Measurements from ENCODE around the gene APLNR. TPM values are rescaled to one million over a fixed set of nuclear protein-coding genes. Genes with fewer than 3 reads are reported as not detected.

APLNR gene
- total and polyA plus RNA-seq, 2 donors (not counting 1 experiment from before 2014, with no cell fraction given), result not detected

- no peaks in the 10 kb centered on the region for H3K9me3 ChIP-seq (ENCODE audit: control insufficient read depth, insufficient read depth, low read depth, low read length)
Observed at GRCh38 chr11:57279116-57279515, 42.1 kb upstream of the APLNR start.

GRCh38 chr11:57278721-57279095 lies 41.7 kb upstream of the APLNR start:
- H3K4me1 ChIP-seq (ENCODE audit: control insufficient read depth, extremely low read depth, insufficient read depth, low read length), result peaks cover 16% of the 10 kb centered on the region
- no peak overlapping the region for H2AFZ ChIP-seq (ENCODE audit: low read length)
- H3K27ac ChIP-seq (ENCODE audit: insufficient read depth, low read length), result peak overlapping the region; percentile 65
- no peak for DNase-seq (ENCODE audit: low read depth in 2 of 2)
- H3K36me3 ChIP-seq (ENCODE audit: control insufficient read depth, insufficient read depth, low read length), result no peaks in the 10 kb centered on the region
- H4K20me1 ChIP-seq (ENCODE audit: control insufficient read depth, extremely low read depth, insufficient read depth, low read length), result no peaks in the 10 kb centered on the region
- H3K27me3 ChIP-seq (ENCODE audit: control insufficient read depth, insufficient read depth, low read length), result no peaks in the 10 kb centered on the region
- H3K4me3 ChIP-seq (replicated peaks in 1 of 4; ENCODE audit: control extremely low read depth in 1 of 4, insufficient read depth in 1 of 4, low read depth in 3 of 4, low read length in 4 of 4), result no peak overlapping the region
- no peak overlapping the region for H3K4me2 ChIP-seq (ENCODE audit: extremely low read depth, insufficient read depth, low read length)
- no peaks in the 10 kb centered on the region for H3K9me3 ChIP-seq (ENCODE audit: control insufficient read depth, insufficient read depth, low read depth, low read length)
- H3K79me2 ChIP-seq (ENCODE audit: control insufficient read depth, insufficient read depth, low read length), result no peaks in the 10 kb centered on the region
- no peak overlapping the region for H3K9ac ChIP-seq (ENCODE audit: insufficient read depth, low read length)
- TF ChIP-seq CTCF (conservative IDR thresholded peaks at IDR 0.05 in 1 of 2, IDR thresholded peaks at IDR 0.05 in 1 of 2; ENCODE audit: low read depth in 1 of 2, low read length in 2 of 2), result no peak
- TF ChIP-seq EZH2 (IDR thresholded peaks at IDR 0.05; ENCODE audit: low read length, missing control alignments), result no peak

More at GRCh38 chr11:57279116-57279515, 42.1 kb upstream of the APLNR start:
- Histone ChIP-seq H3K36me3 (ENCODE audit: control insufficient read depth, insufficient read depth, low read length) (no peaks in the 10 kb centered on the region), H3K79me2 (ENCODE audit: control insufficient read depth, insufficient read depth, low read length) (no peaks in the 10 kb centered on the region), H4K20me1 (ENCODE audit: control insufficient read depth, extremely low read depth, insufficient read depth, low read length) (no peaks in the 10 kb centered on the region), H3K4me2 (ENCODE audit: extremely low read depth, insufficient read depth, low read length) (no peak overlapping the region), H3K27ac (ENCODE audit: insufficient read depth, low read length) (peak overlapping the region; percentile 65), H3K4me1 (ENCODE audit: control insufficient read depth, extremely low read depth, insufficient read depth, low read length) (peaks cover 16% of the 10 kb centered on the region), H3K27me3 (ENCODE audit: control insufficient read depth, insufficient read depth, low read length) (no peaks in the 10 kb centered on the region), H3K4me3 (replicated peaks in 1 of 4; ENCODE audit: control extremely low read depth in 1 of 4, insufficient read depth in 1 of 4, low read depth in 3 of 4, low read length in 4 of 4) (no peak overlapping the region), H2AFZ (ENCODE audit: low read length) (no peak overlapping the region), H3K9ac (ENCODE audit: insufficient read depth, low read length) (no peak overlapping the region)
- peak in 1 of 2 donors; percentile 80 for DNase-seq (ENCODE audit: low read depth in 2 of 2)
- TF ChIP-seq EZH2 (IDR thresholded peaks at IDR 0.05; ENCODE audit: low read length, missing control alignments) (no peak), CTCF (conservative IDR thresholded peaks at IDR 0.05 in 1 of 2, IDR thresholded peaks at IDR 0.05 in 1 of 2; ENCODE audit: low read depth in 1 of 2, low read length in 2 of 2) (no peak)

GRCh38 chr11:57277845-57278720 lies 41.0 kb upstream of the APLNR start:
- H2AFZ ChIP-seq (ENCODE audit: low read length), result peak overlapping the region; percentile 93
- peak overlapping the region; percentile 64 for H3K27ac ChIP-seq (ENCODE audit: insufficient read depth, low read length)
- TF ChIP-seq EZH2 (IDR thresholded peaks at IDR 0.05; ENCODE audit: low read length, missing control alignments) (no peak), CTCF (conservative IDR thresholded peaks at IDR 0.05 in 1 of 2, IDR thresholded peaks at IDR 0.05 in 1 of 2; ENCODE audit: low read depth in 1 of 2, low read length in 2 of 2) (peak; percentile 80 to 93)
- H3K9me3 ChIP-seq (ENCODE audit: control insufficient read depth, insufficient read depth, low read depth, low read length), result no peaks in the 10 kb centered on the region
- no peaks in the 10 kb centered on the region for H3K36me3 ChIP-seq (ENCODE audit: control insufficient read depth, insufficient read depth, low read length)
- H3K79me2 ChIP-seq (ENCODE audit: control insufficient read depth, insufficient read depth, low read length), result no peaks in the 10 kb centered on the region
- H3K4me1 ChIP-seq (ENCODE audit: control insufficient read depth, extremely low read depth, insufficient read depth, low read length), result peaks cover 16% of the 10 kb centered on the region
- no peaks in the 10 kb centered on the region for H4K20me1 ChIP-seq (ENCODE audit: control insufficient read depth, extremely low read depth, insufficient read depth, low read length)
- DNase-seq (ENCODE audit: low read depth in 2 of 2), result peak; percentile 60 to 86
- peak overlapping the region; percentile 48 for H3K9ac ChIP-seq (ENCODE audit: insufficient read depth, low read length)
- H3K4me2 ChIP-seq (ENCODE audit: extremely low read depth, insufficient read depth, low read length), result peak overlapping the region; percentile 67
- peak overlapping the region in 1 of 4 experiments; percentile 36 for H3K4me3 ChIP-seq (replicated peaks in 1 of 4; ENCODE audit: control extremely low read depth in 1 of 4, insufficient read depth in 1 of 4, low read depth in 3 of 4, low read length in 4 of 4)
- no peaks in the 10 kb centered on the region for H3K27me3 ChIP-seq (ENCODE audit: control insufficient read depth, insufficient read depth, low read length)

Data from fibroblast of lung (primary cell).